OCI-LY3 (cell line): ENCODE results near the gene MREG.

Experiments
- CTCF ChIP-seq: fragments of 200-600, 300-600 bp; sonication (generic); IDR thresholded peaks from 2 replicates; pipeline ENCODE4 v1.5.1; 2014; ENCODE audit warnings: antibody characterized with exemption, low read length, low read depth
- EZH2phosphoT487 ChIP-seq: fragments of 200-600 bp; shearing (Covaris generic); IDR thresholded peaks from 2 replicates; pipeline ENCODE4 v1.6.1; 2018; ENCODE audit warnings: antibody characterized with exemption, mixed run types, low read depth

DNA sequence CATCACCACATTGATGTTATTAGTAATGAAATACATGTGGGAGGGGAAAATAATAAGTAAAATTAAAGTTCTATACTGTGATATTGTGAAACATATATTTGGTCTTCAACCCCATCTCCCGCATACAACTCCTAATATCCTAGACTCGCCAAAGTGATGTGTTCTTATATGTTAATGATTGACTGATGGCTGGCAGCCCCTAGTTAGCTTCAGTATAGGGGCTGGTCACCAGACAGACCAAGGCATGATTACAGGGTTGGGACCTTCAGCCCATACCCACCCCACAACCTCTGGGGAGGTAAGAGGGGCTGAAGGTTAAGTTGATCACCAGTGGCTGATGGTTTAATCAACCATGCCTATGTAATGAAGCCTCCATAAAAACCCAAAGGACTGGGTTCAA lies 28.1 kb upstream of the MREG start:
- no peak for TF ChIP-seq CTCF
- TF ChIP-seq EZH2phosphoT487, result no peak
